ENCODE results near the gene INPP5E. TPM values are rescaled to one million over a fixed set of nuclear protein-coding genes. Genes with fewer than 3 reads are reported as not detected.
A peak's percentile ranks its signal among the peaks of the same experiment; 100 is the strongest.

INPP5E gene
- total RNA-seq, 1 donor from 2014 or later: 23.6 TPM

GRCh38 chr9:136442265-136442664 lies 2.6 kb upstream of the INPP5E start:
- H3K36me3 Mint-ChIP-seq (ENCODE audit: low read depth, unreplicated experiment): peaks cover 42% of the 10 kb centered on the region
- H3K9me3 Mint-ChIP-seq (ENCODE audit: unreplicated experiment): no peaks in the 10 kb centered on the region
- H3K4me3 Mint-ChIP-seq (ENCODE audit: unreplicated experiment): no peak overlapping the region
- DNase-seq (ENCODE audit: low spot score): no peak
- TF ChIP-seq, protein P1, sequence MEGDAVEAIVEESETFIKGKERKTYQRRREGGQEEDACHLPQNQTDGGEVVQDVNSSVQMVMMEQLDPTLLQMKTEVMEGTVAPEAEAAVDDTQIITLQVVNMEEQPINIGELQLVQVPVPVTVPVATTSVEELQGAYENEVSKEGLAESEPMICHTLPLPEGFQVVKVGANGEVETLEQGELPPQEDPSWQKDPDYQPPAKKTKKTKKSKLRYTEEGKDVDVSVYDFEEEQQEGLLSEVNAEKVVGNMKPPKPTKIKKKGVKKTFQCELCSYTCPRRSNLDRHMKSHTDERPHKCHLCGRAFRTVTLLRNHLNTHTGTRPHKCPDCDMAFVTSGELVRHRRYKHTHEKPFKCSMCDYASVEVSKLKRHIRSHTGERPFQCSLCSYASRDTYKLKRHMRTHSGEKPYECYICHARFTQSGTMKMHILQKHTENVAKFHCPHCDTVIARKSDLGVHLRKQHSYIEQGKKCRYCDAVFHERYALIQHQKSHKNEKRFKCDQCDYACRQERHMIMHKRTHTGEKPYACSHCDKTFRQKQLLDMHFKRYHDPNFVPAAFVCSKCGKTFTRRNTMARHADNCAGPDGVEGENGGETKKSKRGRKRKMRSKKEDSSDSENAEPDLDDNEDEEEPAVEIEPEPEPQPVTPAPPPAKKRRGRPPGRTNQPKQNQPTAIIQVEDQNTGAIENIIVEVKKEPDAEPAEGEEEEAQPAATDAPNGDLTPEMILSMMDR (IDR thresholded peaks at IDR 0.05; ENCODE audit: unreplicated experiment): no peak
- H3K27ac Mint-ChIP-seq (ENCODE audit: unreplicated experiment): no peak overlapping the region
- peaks cover 7% of the 10 kb centered on the region for H3K4me1 Mint-ChIP-seq (ENCODE audit: unreplicated experiment)
- peaks cover 25% of the 10 kb centered on the region for H3K27me3 Mint-ChIP-seq (ENCODE audit: unreplicated experiment)

DNA sequence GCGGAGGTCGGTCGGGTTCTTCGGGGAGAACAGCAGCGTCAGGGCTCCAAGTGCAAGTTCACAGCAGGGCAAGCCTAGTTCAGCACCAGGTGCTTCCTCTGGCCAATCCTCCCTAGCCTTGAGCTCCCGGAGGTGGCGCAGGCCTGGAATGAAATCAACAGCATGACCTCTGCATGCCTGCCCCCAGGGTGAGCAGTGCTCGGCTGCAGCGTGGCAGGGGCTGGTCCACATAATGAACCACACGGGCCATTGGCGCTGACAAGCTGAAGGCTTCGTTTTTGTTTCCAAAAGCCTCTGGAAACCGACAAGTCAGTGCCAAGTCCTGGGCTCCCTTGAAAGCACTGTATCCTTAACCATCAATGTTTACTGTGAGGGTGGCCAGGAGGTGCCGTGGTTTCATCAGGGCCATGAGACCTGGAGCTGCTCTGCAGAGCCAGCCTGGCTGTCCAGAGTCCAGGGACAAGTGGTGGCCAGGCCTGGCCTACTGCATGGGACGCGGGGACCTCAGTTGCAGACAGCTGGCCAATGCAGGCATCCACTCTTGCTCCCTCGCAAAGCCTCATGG lies 2.1 kb upstream of the INPP5E start:
- Mint-ChIP-seq H3K27ac (ENCODE audit: unreplicated experiment) (no peak overlapping the region), H3K36me3 (ENCODE audit: low read depth, unreplicated experiment) (peaks cover 37% of the 10 kb centered on the region), H3K9me3 (ENCODE audit: unreplicated experiment) (no peaks in the 10 kb centered on the region), H3K27me3 (ENCODE audit: unreplicated experiment) (peaks cover 27% of the 10 kb centered on the region), H3K4me1 (ENCODE audit: unreplicated experiment) (peaks cover 12% of the 10 kb centered on the region), H3K4me3 (ENCODE audit: unreplicated experiment) (peak overlapping the region; percentile 81)
- no peak for DNase-seq (ENCODE audit: low spot score)
- TF ChIP-seq, protein P1 (IDR thresholded peaks at IDR 0.05; ENCODE audit: unreplicated experiment): no peak

GRCh38 chr9:136441191-136441680 lies 1.6 kb upstream of the INPP5E start:
- Mint-ChIP-seq H3K9me3 (ENCODE audit: unreplicated experiment) (no peaks in the 10 kb centered on the region), H3K27me3 (ENCODE audit: unreplicated experiment) (peaks cover 25% of the 10 kb centered on the region), H3K4me3 (ENCODE audit: unreplicated experiment) (peak overlapping the region; percentile 81), H3K4me1 (ENCODE audit: unreplicated experiment) (peaks cover 16% of the 10 kb centered on the region), H3K27ac (ENCODE audit: unreplicated experiment) (no peak overlapping the region), H3K36me3 (ENCODE audit: low read depth, unreplicated experiment) (peaks cover 31% of the 10 kb centered on the region)
- DNase-seq (ENCODE audit: low spot score): no peak
- TF ChIP-seq, protein P1 (IDR thresholded peaks at IDR 0.05; ENCODE audit: unreplicated experiment): no peak

DNA sequence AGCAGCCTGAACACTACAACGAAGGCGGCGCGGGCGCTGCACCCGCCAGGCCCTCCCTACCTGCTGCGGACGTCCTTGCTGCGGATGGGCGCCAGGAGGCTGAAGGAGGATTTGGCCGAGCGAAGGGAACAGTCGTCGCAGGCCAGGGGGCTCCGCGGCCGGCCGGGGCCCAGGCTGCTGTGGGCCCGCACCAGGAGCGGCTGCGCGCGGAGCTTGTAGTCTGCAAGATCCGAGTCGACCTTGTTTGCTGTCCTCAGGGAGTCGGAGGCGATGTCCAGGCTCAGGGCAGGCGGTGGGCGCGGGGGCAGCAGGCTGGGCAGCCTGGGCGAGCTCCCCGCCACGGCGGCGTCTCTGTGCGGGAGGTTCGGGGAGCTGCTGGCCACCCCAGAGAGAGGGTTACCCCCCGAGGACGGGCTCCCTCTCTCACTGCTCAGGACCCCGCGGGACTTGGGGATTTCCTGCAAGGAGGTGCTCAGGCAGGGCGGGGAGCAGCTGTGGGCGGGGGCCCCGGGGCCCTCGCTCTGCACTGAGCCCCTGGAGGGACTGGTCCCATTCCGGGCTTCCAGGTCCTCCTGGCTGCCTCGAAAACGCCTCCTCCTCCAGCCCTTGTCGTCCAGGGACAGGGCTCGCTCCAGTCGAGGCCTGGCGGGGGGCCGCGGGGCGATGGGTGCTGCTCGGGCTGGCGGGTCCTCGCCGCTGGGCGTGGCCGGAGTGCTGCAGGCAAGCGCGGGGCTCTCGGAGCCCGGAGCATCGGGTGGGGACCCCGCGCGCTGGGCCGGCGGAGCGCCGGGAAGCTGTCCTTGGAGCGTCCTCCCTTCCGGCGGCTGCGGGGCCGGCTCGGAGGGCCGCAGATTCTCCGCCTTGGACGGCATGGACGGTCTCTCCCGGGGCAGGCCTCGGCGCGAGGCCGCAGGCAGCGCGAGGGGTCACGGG lies 831 bp downstream of the INPP5E start:
- peaks cover 16% of the 10 kb centered on the region for H3K4me1 Mint-ChIP-seq (ENCODE audit: unreplicated experiment)

More for the DNA sequence above, 831 bp downstream of the INPP5E start:
- peak overlapping the region; percentile 94 for H3K4me3 Mint-ChIP-seq (ENCODE audit: unreplicated experiment)
- no peak overlapping the region for H3K27ac Mint-ChIP-seq (ENCODE audit: unreplicated experiment)
- H3K9me3 Mint-ChIP-seq (ENCODE audit: unreplicated experiment): no peaks in the 10 kb centered on the region
- H3K27me3 Mint-ChIP-seq (ENCODE audit: unreplicated experiment): peaks cover 18% of the 10 kb centered on the region
- TF ChIP-seq, protein P1 (IDR thresholded peaks at IDR 0.05; ENCODE audit: unreplicated experiment): no peak
- peak; percentile 44 for DNase-seq (ENCODE audit: low spot score)
- H3K36me3 Mint-ChIP-seq (ENCODE audit: low read depth, unreplicated experiment): peaks cover 25% of the 10 kb centered on the region

All from endothelial cell (in vitro differentiated cells).